Spinal cord (tissue), 10 donors: ENCODE results near the gene FAAP20. TPM values are rescaled to one million over a fixed set of nuclear protein-coding genes. Genes with fewer than 3 reads are reported as not detected.

Source experiments
- DNase-seq, 6 donors: peaks; one replicate each; pipeline versions ENCODE4 v3.0.0 to v3.0.0-alpha.2; 2013 to 2015; ENCODE audit warnings: low spot score in 6 of 6, low read depth in 4 of 6
- H3K27ac ChIP-seq: one replicate; pipeline ENCODE4 v1.5.1; 2013; ENCODE audit warnings: low read depth, low read length, control low read depth
- H3K27me3 ChIP-seq: one replicate; pipeline ENCODE4 v1.6.1; 2013; ENCODE audit warnings: low read length; ENCODE audit not compliant: control insufficient read depth, insufficient read depth
- H3K36me3 ChIP-seq: one replicate; pipeline ENCODE4 v1.6.1; 2013; ENCODE audit warnings: low read length; ENCODE audit not compliant: control insufficient read depth, insufficient read depth
- H3K4me1 ChIP-seq: one replicate; pipeline ENCODE4 v1.6.1; 2013; ENCODE audit warnings: low read length; ENCODE audit not compliant: control insufficient read depth, insufficient read depth
- H3K4me3 ChIP-seq: one replicate; pipeline ENCODE4 v1.5.1; 2013; ENCODE audit warnings: low read depth, low read length, control low read depth
- H3K9me3 ChIP-seq: one replicate; pipeline ENCODE4 v1.6.1; 2013; ENCODE audit warnings: low read length; ENCODE audit not compliant: control insufficient read depth, insufficient read depth
- WGBS: methylation state at CpG from one replicate; pipeline ENCODE4 v1.1.5; 2013; ENCODE audit warnings: missing lambda C conversion rate; ENCODE audit not compliant: insufficient coverage; 5-methylcytosine and 5-hydroxymethylcytosine counted together
- polyA plus RNA-seq, 2 donors: library from polyadenylated mRNA; unstranded; fragments of 120-200 nt; gene quantifications; one replicate each; pipeline ENCODE4 v1.2.1, GENCODE V29; 2013; ENCODE audit not compliant: insufficient read length in 2 of 2
- total RNA-seq, 2 donors: library from RNA; depleted of rRNA in 1 of 2; stranded (reverse); fragments of 120-200 nt in 1 of 2; fragments of >200 nt in 1 of 2; gene quantifications; one replicate each; pipeline versions ENCODE4 v1.2.3 to v1.2.4, GENCODE V29; 2013 to 2014
- donor health status: healthy.

FAAP20 gene
- total and polyA plus RNA-seq, 4 donors: 15.5 to 96.8 (median 57.3) TPM

DNA sequence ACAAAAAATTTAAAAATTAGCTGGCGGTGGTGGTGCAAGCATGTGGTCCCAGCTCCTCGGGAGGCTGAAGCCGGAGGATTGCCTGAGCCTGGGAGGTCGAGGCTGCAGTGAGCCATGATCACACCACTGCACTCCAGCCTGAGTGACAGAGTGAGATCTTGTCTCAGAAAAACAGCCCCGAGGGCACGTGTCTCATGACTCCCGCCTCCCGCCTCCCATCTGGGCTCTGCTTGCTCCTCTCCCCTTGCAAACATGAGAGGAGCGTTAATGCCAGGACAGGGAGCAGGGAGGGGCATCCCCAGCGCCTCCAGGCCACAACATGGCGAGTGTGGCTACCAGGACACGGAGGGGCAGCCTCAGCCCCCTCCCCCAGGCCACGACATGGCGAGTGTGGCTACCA, 28.3 kb downstream of the FAAP20 start:
- 77% methylated on average over 12 of the region's 14 CpGs for WGBS

DNA sequence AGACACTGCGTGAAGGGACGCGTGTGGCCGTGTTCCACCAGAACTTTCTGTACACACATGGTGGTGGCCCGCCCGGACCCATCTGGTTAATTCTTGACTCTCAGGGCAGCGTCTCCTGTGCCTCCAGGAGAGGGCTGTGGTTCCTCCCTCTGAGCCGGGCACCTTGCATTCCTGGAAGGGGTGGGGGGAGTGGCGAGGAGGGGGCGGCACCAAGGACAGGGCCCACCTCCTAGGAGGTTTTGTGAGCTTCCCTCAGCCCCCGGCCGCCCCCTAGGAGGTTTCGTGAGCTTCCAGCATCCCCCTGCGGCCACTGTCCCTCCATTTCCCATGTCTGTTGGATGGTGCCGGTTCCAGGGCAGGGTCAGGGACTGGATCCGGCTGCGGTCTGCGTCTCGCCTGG, 28.9 kb downstream of the FAAP20 start:
- Histone ChIP-seq H3K27me3 (no peaks in the 10 kb centered on the region), H3K9me3 (no peaks in the 10 kb centered on the region), H3K4me1 (peaks cover 5% of the 10 kb centered on the region), H3K36me3 (peaks cover 64% of the 10 kb centered on the region), H3K4me3 (no peak overlapping the region), H3K27ac (no peak overlapping the region)
- WGBS: 83% methylated on average over 18 of the region's 19 CpGs
- no peak for DNase-seq

More for the DNA sequence above, 28.3 kb downstream of the FAAP20 start:
- Histone ChIP-seq H3K27me3 (no peaks in the 10 kb centered on the region), H3K36me3 (peaks cover 58% of the 10 kb centered on the region), H3K4me3 (no peak overlapping the region), H3K9me3 (no peaks in the 10 kb centered on the region), H3K27ac (no peak overlapping the region), H3K4me1 (peaks cover 5% of the 10 kb centered on the region)
- no peak for DNase-seq

DNA sequence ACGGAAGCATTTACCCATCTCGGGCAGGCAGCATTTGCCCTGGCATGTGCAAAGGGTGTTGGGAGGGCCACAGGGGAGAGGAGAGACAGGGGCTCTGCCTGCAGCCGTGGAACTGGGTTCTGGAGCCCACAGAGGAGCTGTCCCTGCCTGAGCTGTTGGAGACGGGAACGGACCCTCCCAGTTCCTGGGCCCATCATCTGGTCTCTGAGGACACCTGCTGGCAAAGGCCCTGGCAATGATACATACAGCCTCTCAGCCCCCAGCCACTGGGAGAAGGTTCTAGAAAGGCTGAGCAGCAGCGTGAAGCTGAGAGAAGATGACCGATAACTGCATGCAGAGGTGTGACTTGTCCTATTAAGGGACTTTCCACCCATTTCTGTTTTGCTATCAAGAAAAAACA, 31.4 kb downstream of the FAAP20 start:
- Histone ChIP-seq H3K9me3 (no peaks in the 10 kb centered on the region), H3K27me3 (no peaks in the 10 kb centered on the region), H3K4me3 (no peak overlapping the region), H3K4me1 (no peaks in the 10 kb centered on the region), H3K27ac (no peak overlapping the region), H3K36me3 (peaks cover 62% of the 10 kb centered on the region)
- 98% methylated on average over 5 of the region's 7 CpGs for WGBS
- no peak for DNase-seq

DNA sequence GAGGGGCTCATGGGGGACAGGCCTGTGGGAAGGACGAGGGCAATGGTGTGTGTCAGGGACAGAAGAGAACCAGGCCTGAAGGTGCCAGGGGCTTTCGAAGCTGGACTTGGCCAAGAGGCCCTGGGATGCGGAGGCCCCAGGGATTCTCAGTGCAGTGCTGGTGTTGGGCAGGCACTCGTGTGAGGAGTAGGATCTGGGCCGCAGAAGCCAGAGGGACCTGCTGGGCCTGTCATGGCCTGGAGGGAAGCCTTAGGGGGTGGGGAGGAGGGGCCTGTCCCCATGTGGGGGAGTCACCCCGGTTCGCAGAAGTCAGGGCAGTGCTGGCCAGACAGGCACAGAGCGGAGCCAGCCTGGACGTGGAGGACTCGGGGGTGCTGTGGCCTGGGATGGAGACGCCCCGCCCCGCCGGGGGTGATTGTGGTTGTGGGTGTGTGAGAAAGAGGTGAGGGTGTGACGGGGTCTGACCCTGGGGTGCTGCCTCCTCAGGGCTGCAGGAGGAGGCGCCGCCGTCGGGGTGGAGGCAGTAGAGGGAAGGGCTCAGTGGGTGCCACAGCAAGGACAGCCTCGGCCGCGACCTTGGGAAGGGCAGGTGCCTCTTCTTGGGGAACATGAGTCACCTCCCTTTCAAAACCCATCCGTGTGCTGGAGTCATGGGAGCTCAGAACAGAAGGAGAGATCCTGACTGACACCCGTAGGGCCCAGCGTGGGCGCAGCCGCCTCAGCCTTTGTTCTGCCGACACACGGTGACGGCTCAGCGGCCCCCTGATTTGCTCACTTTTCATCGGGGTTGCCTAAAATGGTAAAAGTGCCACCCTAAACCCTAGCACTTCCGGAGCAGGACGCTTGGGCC, 33.9 kb downstream of the FAAP20 start:
- DNase-seq: no peak
- Histone ChIP-seq H3K4me1 (no peaks in the 10 kb centered on the region), H3K36me3 (peaks cover 62% of the 10 kb centered on the region), H3K27me3 (no peaks in the 10 kb centered on the region), H3K27ac (no peak overlapping the region), H3K9me3 (no peaks in the 10 kb centered on the region), H3K4me3 (no peak overlapping the region)
- WGBS: 88% methylated on average over 31 of the region's 34 CpGs

DNA sequence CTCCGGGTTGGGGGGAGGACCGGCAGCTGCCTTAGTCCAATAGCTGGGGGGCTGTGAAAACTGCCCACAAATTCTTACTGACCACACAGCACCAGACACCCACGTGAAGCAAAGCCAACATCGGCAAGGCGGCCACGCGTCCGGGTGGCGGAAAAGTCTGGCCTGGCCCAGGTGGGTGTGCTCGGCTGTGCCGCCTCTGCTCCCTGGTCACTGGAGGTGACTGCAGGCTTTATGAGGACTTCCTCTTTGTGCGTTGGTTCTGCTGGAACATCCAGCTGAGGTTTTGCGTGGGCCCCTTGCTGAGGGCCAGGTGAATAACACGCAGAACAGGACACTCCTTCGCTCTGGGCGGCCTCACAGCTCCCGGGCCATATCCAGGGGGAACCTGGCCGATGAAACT, 35.4 kb downstream of the FAAP20 start:
- H3K9me3 ChIP-seq: no peaks in the 10 kb centered on the region
- H3K4me1 ChIP-seq: no peaks in the 10 kb centered on the region
- no peak for DNase-seq
- 91% methylated on average over 17 of the region's 18 CpGs for WGBS
- no peak overlapping the region for H3K4me3 ChIP-seq
- peaks cover 60% of the 10 kb centered on the region for H3K36me3 ChIP-seq
- H3K27me3 ChIP-seq: no peaks in the 10 kb centered on the region
- H3K27ac ChIP-seq: no peak overlapping the region

DNA sequence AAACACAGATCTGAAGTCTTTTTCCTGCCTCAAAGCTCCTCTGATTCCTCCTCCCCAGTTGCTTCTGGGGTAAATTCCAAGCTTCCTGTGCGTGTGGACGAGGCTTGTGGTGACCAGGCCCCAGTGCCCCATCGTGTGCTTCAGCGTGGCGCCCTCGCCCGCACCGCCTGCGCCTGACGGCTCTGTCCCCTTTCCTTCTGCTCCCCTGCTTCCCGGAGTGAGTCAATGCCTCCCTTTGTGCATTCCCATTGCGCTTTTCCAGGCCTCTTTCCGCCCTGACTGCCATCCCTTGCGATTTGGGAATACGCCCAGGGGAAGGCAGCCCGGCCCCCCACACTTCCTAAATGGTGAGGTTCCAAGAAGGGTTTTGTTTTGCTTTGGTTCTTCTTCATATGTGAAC, 36.3 kb downstream of the FAAP20 start:
- Histone ChIP-seq H3K27ac (no peak overlapping the region), H3K4me3 (no peak overlapping the region), H3K36me3 (peaks cover 66% of the 10 kb centered on the region), H3K27me3 (no peaks in the 10 kb centered on the region), H3K9me3 (no peaks in the 10 kb centered on the region), H3K4me1 (no peaks in the 10 kb centered on the region)
- WGBS: 76% methylated on average over 11 of the region's 16 CpGs
- no peak for DNase-seq

DNA sequence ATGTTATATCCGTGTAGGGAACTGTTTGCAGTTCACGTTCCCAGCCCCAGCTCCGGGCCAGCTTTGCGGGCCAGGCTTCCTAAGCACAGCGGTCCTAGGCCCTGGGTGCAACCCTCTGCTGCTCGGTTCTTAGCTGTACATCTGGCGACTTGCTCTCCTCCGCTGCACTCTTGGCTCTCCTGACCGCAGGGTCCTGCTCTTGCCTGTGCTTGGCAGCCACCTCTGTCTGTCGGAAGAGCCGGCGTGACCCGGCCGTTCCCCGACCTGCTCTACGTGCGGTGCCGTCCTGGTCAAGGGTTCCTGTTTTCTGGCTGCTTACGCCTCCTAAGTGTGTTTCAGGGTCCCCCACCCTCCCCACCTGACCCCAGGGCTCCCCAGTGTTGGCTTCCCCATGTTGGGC, 36.7 kb downstream of the FAAP20 start:
- Histone ChIP-seq H3K4me1 (no peaks in the 10 kb centered on the region), H3K27ac (no peak overlapping the region), H3K27me3 (no peaks in the 10 kb centered on the region), H3K4me3 (no peak overlapping the region), H3K9me3 (no peaks in the 10 kb centered on the region), H3K36me3 (peaks cover 66% of the 10 kb centered on the region)
- DNase-seq: no peak
- 94% methylated on average over 19 of the region's 19 CpGs for WGBS

DNA sequence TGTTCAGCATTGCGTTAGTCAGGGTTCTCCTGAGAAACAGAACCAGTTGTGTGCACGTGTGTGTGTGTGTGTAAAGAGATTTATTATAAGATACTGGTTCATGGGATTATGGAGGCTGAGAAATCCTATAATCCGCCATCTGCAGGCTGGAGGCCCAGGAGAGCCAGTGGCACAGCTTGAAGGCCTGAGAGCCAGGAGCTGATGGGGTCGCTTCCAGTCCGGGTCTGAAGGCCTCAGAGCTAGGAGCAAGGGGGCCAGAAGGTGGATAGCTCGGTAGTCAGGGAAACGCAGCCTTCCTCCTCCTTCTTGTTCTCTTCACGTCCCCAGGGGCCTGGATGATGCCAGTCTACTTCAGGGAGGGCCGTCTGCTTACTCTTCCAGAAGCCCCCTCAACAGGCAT, 37.7 kb downstream of the FAAP20 start:
- Histone ChIP-seq H3K9me3 (no peaks in the 10 kb centered on the region), H3K4me3 (no peak overlapping the region), H3K4me1 (no peaks in the 10 kb centered on the region), H3K27ac (no peak overlapping the region), H3K36me3 (peaks cover 69% of the 10 kb centered on the region), H3K27me3 (no peaks in the 10 kb centered on the region)
- WGBS: 72% methylated on average over 9 of the region's 9 CpGs
- DNase-seq: no peak

DNA sequence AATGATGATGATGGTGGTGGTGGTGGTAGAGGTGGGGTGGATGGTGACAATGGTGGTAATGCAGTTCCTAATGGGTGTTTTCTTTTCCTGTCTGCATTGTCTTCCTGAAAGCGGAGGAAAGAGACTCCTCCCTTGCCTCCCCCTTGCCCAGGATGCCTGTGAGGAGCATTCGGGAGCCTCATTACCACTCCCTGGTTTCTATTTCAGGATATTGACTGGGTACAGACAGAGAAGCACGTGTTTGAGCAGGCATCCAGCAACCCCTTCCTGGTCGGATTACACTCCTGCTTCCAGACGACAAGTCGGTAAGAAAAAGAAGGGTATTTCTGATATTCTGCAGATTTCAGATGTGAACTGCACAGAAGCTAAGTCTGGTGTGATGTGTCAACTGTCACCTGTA, 38.8 kb downstream of the FAAP20 start:
- peaks cover 70% of the 10 kb centered on the region for H3K36me3 ChIP-seq
- DNase-seq: no peak
- no peaks in the 10 kb centered on the region for H3K27me3 ChIP-seq
- no peak overlapping the region for H3K27ac ChIP-seq
- no peaks in the 10 kb centered on the region for H3K9me3 ChIP-seq
- no peaks in the 10 kb centered on the region for H3K4me1 ChIP-seq
- WGBS: 98% methylated on average over 5 of the region's 6 CpGs
- no peak overlapping the region for H3K4me3 ChIP-seq

DNA sequence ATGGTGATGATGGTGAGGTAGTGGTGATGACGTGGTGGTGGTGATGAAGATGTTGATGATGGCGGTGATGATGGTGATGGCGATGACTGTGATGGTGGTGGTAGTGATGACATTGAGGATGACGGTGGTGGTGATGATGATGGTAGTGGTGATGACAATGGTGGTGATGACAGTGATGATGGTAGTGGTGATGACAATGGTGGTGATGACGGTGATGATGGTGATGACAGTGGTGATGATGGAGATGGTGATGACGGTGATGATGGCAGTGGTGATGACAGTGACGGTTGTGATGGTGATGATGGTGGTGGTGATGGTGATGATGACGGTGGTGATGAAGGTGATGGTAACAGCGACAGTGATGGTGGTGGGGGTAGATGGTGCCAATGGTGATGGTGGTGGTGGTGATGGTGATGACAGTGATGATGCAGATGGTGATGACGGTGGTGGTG, 39.4 kb downstream of the FAAP20 start:
- no peak overlapping the region for H3K27ac ChIP-seq
- 98% methylated on average over 10 of the region's 10 CpGs for WGBS

More for the DNA sequence above, 39.4 kb downstream of the FAAP20 start:
- H3K36me3 ChIP-seq: peaks cover 70% of the 10 kb centered on the region
- H3K9me3 ChIP-seq: no peaks in the 10 kb centered on the region
- H3K4me3 ChIP-seq: no peak overlapping the region
- no peaks in the 10 kb centered on the region for H3K27me3 ChIP-seq
- no peak for DNase-seq
- H3K4me1 ChIP-seq: no peaks in the 10 kb centered on the region
